Activated CD4-positive, alpha-beta memory T cell treated with anti-CD3 and anti-CD28 coated beads for 36 hours (primary cell): ENCODE results near the gene RPS6KA2. TPM values are rescaled to one million over a fixed set of nuclear protein-coding genes. Genes with fewer than 3 reads are reported as not detected.
"Not testable (repeated sequence)": the region's sequence is repeated elsewhere in the genome, so short reads cannot be mapped to it uniquely, and the experiment has no call there.

Source experiments
- CTCF ChIA-PET: fragments of 350-600 bp; sonication (Branson Sonifier 250); formaldehyde crosslinking; loops from one replicate; lab custom pipeline; 2021; ENCODE audit warnings: antibody characterized with exemption, inconsistent platforms; lab: Charles Lee
- POLR2A ChIA-PET: fragments of 350-600 bp; sonication (Branson Sonifier 250); formaldehyde crosslinking; loops from one replicate; lab custom pipeline; 2021; ENCODE audit warnings: antibody characterized with exemption; lab: Charles Lee
- DNase-seq: peaks from one replicate; pipeline ENCODE4 v3.0.0-alpha.2; 2020
- H3K27ac Mint-ChIP-seq: one replicate; pipeline ENCODE4 v1.8.0; 2021; ENCODE audit warnings: mixed read lengths
- H3K27me3 Mint-ChIP-seq: one replicate; pipeline ENCODE4 v1.8.0; 2021; ENCODE audit warnings: mixed read lengths
- H3K36me3 Mint-ChIP-seq: one replicate; pipeline ENCODE4 v1.8.0; 2021; ENCODE audit warnings: mixed read lengths
- H3K4me1 Mint-ChIP-seq: one replicate; pipeline ENCODE4 v1.8.0; 2021; ENCODE audit warnings: low read depth, mixed read lengths
- H3K4me3 Mint-ChIP-seq: one replicate; pipeline ENCODE4 v1.8.0; 2021; ENCODE audit warnings: mild to moderate bottlenecking, mixed read lengths
- H3K9me3 Mint-ChIP-seq: one replicate; pipeline ENCODE4 v1.8.0; 2021; ENCODE audit warnings: mixed read lengths
- intact Hi-C: fragments of 100-400 bp; cut with micrococcal nuclease; formaldehyde crosslinking; loops from one replicate; pipeline ENCODE4 v1.15.1; 2023
- total RNA-seq, 2 experiments: library from RNA; stranded (reverse); gene quantifications; one replicate each; pipeline ENCODE4 v1.2.3, GENCODE V29; 2021

RPS6KA2 gene
- total RNA-seq, 2 experiments from 2014 or later, result 7.7 to 7.9 TPM

DNA sequence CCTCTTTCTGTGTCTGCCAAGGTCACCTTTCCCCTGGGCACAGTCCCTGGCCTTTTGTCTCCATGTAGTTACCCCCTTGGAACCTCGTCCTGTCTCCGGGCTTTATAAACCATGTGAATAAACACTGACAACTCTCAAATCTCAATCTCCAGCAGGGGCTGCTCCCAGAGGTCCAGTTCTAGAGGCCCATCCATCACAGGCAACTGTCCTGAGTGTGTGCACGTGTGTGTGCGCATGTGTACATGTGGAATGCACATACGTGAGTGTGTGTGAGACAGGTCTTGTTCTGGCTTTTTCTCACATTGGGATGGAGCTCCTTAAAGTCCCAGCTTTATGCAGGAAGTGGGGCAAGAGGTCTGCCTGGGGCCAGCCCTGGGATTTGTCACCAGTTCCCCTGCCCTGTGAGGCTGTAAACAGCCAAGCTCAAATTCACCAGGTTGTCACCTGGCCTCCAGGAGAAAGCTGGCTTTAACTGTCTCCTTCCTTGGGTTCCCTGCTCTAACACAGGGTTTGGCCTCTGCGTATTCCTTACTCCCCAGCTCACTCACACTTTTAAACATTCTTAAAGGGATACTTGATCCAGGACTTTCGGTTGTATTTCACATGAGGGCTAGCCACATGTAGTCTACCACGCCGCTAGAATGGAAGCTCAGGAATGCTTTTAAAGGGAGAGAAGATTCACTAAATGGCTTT, 83.3 kb downstream of the RPS6KA2 start:
- H3K27me3 Mint-ChIP-seq, result no peaks in the 10 kb centered on the region
- H3K4me3 Mint-ChIP-seq, result no peak overlapping the region
- H3K9me3 Mint-ChIP-seq, result no peaks in the 10 kb centered on the region
- no peak for DNase-seq
- intact Hi-C loops, result loop anchor here (5.0 kb wide), 1 partner anchor 399 kb away; no protein-coding TSS in a partner anchor
- no peak overlapping the region for H3K27ac Mint-ChIP-seq
- H3K36me3 Mint-ChIP-seq, result no peaks in the 10 kb centered on the region
- POLR2A ChIA-PET, result no interaction called here
- H3K4me1 Mint-ChIP-seq, result peaks cover 26% of the 10 kb centered on the region
- CTCF ChIA-PET, result no interaction called here

DNA sequence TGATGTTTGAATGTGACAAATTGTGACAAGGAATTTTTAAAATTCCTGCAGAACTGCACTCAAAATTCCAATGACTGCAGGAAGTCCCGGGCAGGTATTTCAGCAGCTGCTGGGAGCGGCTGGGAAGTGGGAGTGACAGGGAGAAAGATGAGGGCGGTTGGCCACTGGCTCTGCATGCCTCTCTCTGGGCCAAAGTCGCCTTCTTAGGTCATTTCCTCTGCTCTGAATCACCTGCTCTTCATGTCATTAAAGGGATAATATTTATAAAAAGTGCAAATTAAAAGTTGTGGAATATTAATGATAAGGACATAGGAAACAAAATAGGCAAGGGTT, 84.5 kb downstream of the RPS6KA2 start:
- no peaks in the 10 kb centered on the region for H3K27me3 Mint-ChIP-seq
- H3K36me3 Mint-ChIP-seq, result no peaks in the 10 kb centered on the region
- peaks cover 29% of the 10 kb centered on the region for H3K4me1 Mint-ChIP-seq
- ChIA-PET CTCF (no interaction called here), POLR2A (no interaction called here)
- no peak overlapping the region for H3K4me3 Mint-ChIP-seq
- no peak for DNase-seq
- intact Hi-C loops, result loop anchor here (5.0 kb wide), 1 partner anchor 400 kb away; no protein-coding TSS in a partner anchor
- peak overlapping the region; percentile 21 for H3K27ac Mint-ChIP-seq
- no peaks in the 10 kb centered on the region for H3K9me3 Mint-ChIP-seq

DNA sequence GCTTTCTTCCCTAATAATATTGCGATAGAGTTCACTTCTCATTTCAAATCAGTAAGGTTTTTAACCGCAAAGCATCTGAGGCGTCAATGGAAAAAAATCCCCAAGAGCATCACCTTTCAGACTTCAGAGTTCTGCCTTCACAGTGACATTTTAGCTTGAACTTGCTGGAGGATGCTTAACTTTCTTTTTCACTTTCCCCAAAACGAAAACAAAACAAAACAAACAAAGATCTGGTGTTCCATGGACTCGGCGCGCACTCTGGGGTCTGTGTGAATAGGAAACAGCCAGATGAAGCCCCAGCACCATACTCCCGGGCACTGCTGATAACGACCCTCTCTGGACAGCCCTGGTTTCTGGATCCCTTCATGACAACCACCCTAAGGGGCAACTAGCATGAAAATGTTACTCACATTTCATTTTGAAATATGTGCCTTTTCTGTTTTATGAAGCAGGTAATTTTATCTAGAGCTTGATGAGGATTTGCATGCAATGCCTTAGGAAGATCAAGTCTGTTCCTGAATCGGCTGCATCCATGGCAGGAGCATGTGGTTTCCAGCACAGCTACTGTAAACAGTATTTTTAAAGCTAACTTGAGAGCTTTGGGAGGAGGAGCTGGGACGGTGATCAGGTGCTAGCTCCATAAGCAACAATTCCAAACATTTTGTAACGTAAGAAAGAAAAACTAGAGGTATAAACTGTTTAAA, 85.0 kb downstream of the RPS6KA2 start:
- CTCF ChIA-PET, result interaction anchor here (1.5 kb wide), 1 partner anchor 85 kb away, joined by 7 read pairs; the partner anchor contains the start of gene RPS6KA2
- Mint-ChIP-seq H3K9me3 (no peaks in the 10 kb centered on the region), H3K36me3 (no peaks in the 10 kb centered on the region), H3K4me1 (peaks cover 29% of the 10 kb centered on the region), H3K4me3 (peak overlapping the region; percentile 65), H3K27ac (peak overlapping the region; percentile 85), H3K27me3 (no peaks in the 10 kb centered on the region)
- POLR2A ChIA-PET, result interaction anchor here (1.0 kb wide), 1 partner anchor 54 kb away, joined by 3 read pairs; no protein-coding TSS in a partner anchor
- intact Hi-C loops, result loop anchor here (1.0 to 5.0 kb wide), 5 partner anchors 43 to 400 kb away; partner anchors contain the start of gene RPS6KA2
- DNase-seq, result peak; percentile 20

DNA sequence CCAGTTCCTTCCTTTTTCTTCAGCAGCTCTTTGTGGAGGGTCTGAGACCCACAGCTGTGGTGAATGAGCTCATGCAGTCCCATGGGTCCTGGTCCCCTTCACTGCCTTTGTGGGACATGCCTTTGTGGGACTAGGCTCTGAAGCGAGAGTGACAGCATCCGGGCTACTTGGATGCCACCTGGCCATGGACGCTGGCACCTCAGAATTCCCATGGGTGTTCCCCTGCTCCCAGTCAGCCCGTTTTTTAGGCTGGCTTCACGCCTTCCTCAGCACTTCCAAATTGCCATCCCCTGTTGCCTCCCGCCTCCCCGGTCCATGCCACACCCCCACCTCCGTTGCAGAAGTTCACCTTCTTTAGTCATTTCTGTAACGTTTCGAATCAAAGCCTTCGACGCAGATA, 85.7 kb downstream of the RPS6KA2 start:
- DNase-seq, result peak; percentile 55
- Mint-ChIP-seq H3K9me3 (no peaks in the 10 kb centered on the region), H3K27ac (peak overlapping the region; percentile 85), H3K4me3 (peak overlapping the region; percentile 65), H3K4me1 (peaks cover 29% of the 10 kb centered on the region), H3K27me3 (no peaks in the 10 kb centered on the region), H3K36me3 (no peaks in the 10 kb centered on the region)
- POLR2A ChIA-PET, result interaction anchor here (1.0 kb wide), 1 partner anchor 54 kb away, joined by 3 read pairs; no protein-coding TSS in a partner anchor
- CTCF ChIA-PET, result interaction anchor here (1.5 kb wide), 1 partner anchor 86 kb away, joined by 7 read pairs; the partner anchor contains the start of gene RPS6KA2
- intact Hi-C loops, result loop anchor here (1.0 to 5.0 kb wide), 5 partner anchors 42 to 401 kb away; partner anchors contain the start of gene RPS6KA2

DNA sequence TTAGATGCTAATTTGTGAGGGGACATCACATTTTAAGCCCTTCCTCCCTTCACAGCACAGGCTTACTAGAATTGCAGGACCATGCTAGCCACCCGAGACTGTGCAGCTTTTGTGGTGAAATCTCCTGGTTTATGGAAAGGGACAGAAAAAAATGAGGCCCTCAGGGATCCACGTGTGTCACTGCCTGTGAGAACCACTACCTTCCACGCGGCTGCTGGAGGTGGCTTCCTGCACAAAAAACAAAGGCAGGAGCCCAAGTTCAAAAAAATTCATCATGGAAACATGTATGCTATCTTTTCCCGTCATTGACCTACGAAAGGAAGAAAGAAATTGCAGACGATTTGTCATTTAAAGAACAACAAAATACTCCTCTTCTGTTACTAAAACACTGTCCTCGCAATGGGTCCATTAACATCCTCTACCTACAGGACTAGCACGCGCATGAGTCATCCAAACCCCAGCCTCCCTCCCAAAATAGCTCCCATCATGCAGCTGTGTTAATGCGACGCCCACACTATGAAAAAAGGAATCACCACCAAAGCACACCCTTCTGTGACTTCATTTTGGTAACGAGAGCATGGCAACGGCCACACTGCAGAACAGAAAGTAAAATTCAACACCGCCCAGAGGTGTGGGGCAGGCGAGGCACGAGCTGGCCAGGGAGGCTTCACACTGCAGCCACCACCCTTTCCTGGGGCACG, 86.3 kb downstream of the RPS6KA2 start:
- H3K27ac Mint-ChIP-seq, result peak overlapping the region; percentile 85
- H3K36me3 Mint-ChIP-seq, result no peaks in the 10 kb centered on the region
- DNase-seq, result peak; percentile 86
- ChIA-PET POLR2A (no interaction called here), CTCF (interaction anchor here (0.6 to 1.5 kb wide), 2 partner anchors 32 to 87 kb away, joined by 3 to 7 read pairs; partner anchors contain the start of gene RPS6KA2)
- intact Hi-C loops, result loop anchor here (1.0 to 5.0 kb wide), 5 partner anchors 41 to 402 kb away; partner anchors contain the start of gene RPS6KA2
- H3K27me3 Mint-ChIP-seq, result no peaks in the 10 kb centered on the region
- H3K9me3 Mint-ChIP-seq, result no peaks in the 10 kb centered on the region
- peaks cover 29% of the 10 kb centered on the region for H3K4me1 Mint-ChIP-seq
- H3K4me3 Mint-ChIP-seq, result peak overlapping the region; percentile 65

DNA sequence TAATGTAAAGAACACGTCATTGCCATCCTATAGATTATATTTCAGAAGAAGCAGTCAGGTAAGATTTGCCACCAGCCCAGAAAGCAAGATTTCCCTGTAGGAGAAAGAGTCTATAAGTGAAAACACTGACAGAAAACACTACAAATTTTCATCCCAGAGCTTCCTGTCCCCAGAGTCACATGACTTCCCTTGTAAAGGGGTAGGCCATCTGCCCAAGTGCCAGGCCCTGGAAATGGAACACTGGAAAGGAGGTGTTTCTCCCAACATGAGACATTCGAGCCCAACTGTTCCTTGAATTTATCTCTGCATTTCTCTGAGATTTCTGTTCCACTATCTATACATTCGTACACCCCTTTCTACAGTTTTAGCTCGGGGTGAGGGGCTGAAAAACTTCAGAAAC, 87.5 kb downstream of the RPS6KA2 start:
- ChIA-PET POLR2A (no interaction called here), CTCF (no interaction called here)
- no peaks in the 10 kb centered on the region for H3K9me3 Mint-ChIP-seq
- H3K4me1 Mint-ChIP-seq, result peaks cover 29% of the 10 kb centered on the region
- intact Hi-C loops, result no loop called here
- H3K27me3 Mint-ChIP-seq, result no peaks in the 10 kb centered on the region
- H3K4me3 Mint-ChIP-seq, result no peak overlapping the region
- no peak overlapping the region for H3K27ac Mint-ChIP-seq
- DNase-seq, result no peak
- no peaks in the 10 kb centered on the region for H3K36me3 Mint-ChIP-seq

DNA sequence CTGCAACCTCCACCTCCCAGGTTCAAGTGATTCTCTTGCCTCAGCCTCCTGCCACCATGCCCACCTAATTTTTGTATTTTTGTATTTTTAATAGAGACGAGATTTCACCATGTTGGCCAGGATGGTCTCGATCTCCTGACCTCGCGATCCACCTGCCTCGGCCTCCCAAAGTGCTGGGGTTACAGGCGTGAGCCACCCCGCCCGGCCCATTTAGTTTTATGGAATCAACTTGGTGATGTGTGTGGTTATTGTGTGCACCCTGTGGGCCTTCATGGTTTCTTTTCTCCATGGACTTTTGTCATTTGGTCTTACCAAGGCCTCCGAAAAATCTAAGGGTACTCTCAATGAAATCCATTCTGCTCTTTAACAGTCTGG, 88.1 kb downstream of the RPS6KA2 start:
- intact Hi-C loops, DNase-seq, CTCF ChIA-PET, H3K4me3 Mint-ChIP-seq, POLR2A ChIA-PET, H3K27me3 Mint-ChIP-seq, H3K27ac Mint-ChIP-seq, H3K9me3 Mint-ChIP-seq, H3K36me3 Mint-ChIP-seq: not testable (repeated sequence)
- peaks cover 29% of the 10 kb centered on the region for H3K4me1 Mint-ChIP-seq

DNA sequence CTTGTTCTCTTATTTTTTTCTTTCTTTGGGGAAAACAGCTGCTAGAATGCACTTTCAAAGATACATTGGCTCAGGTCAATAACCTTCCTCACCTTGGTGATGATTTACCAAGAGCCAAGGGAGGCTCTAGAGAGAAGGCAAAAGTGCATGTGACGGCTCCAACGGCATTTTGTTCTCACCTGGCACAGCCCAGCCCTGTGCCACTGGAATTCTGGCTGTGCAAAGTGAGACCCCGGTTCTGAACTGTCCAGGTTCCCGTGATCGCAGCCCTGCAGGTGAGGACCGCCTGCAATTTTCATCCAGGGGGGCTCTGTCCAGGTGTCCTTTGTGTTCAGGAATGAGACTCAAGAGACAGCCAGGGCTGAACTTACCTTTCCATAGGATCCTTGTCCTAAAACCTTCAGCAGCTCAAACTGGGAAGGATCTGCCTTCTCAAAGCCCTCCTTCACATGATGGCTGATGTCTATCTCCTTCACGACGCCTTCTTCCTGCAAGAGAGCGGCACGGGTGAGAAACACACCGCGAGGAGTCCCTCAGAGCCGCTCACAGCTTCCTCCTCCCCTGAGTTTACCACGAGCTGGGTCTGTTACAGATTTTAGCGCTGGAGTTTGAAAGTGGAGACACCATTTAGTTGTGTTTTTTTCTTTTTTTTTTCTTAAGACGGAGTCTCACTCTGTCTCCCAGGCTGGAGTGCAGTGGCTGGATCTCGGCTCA, 88.6 kb downstream of the RPS6KA2 start:
- ChIA-PET CTCF (no interaction called here), POLR2A (no interaction called here)
- Mint-ChIP-seq H3K27ac (no peak overlapping the region), H3K27me3 (no peaks in the 10 kb centered on the region), H3K9me3 (no peaks in the 10 kb centered on the region), H3K4me1 (peaks cover 29% of the 10 kb centered on the region), H3K4me3 (no peak overlapping the region), H3K36me3 (no peaks in the 10 kb centered on the region)
- intact Hi-C loops, result no loop called here
- DNase-seq, result no peak

DNA sequence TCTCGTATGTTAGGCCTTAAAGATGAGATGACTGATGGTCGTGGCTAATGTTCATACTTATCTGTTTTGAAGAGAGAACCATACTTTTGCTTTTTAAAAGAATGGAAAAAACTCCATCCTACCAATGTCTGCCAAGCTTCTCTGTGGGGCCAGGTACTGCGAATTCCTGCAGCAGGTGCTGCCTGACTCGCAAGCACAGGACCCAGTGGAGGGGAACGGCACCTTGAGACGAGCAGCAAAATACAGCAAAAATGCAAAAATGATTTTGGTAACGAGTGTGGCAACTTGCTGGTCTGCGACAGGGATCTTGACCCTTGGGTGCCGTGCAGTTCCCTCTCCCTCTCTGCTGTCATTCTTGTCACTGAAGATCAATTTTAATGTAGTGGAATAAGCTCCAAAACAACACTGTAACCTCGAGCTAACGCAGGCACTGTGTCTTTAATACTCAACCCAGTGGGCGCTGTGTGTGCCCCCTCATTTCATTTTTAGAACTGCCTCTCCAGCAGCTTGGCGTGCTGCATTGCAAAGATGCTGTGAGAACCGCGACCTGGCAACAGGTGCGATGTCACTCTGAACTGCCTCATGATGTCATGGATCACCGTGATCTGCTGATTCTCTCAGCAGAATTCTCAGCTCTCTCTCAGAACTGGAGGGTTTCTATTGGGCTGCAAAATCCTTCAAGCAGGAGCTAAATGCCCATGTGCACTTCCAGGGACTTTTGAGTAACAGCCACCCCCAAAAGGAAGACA, 92.2 kb downstream of the RPS6KA2 start:
- peaks cover 5% of the 10 kb centered on the region for H3K4me1 Mint-ChIP-seq
- H3K27ac Mint-ChIP-seq, result no peak overlapping the region
- intact Hi-C loops, result no loop called here
- no peaks in the 10 kb centered on the region for H3K27me3 Mint-ChIP-seq
- H3K4me3 Mint-ChIP-seq, result no peak overlapping the region
- no peaks in the 10 kb centered on the region for H3K9me3 Mint-ChIP-seq
- ChIA-PET CTCF (interaction anchor here (0.8 kb wide), 1 partner anchor 20 kb away, joined by 3 read pairs; no protein-coding TSS in a partner anchor), POLR2A (no interaction called here)
- DNase-seq, result no peak
- peaks cover 5% of the 10 kb centered on the region for H3K36me3 Mint-ChIP-seq

DNA sequence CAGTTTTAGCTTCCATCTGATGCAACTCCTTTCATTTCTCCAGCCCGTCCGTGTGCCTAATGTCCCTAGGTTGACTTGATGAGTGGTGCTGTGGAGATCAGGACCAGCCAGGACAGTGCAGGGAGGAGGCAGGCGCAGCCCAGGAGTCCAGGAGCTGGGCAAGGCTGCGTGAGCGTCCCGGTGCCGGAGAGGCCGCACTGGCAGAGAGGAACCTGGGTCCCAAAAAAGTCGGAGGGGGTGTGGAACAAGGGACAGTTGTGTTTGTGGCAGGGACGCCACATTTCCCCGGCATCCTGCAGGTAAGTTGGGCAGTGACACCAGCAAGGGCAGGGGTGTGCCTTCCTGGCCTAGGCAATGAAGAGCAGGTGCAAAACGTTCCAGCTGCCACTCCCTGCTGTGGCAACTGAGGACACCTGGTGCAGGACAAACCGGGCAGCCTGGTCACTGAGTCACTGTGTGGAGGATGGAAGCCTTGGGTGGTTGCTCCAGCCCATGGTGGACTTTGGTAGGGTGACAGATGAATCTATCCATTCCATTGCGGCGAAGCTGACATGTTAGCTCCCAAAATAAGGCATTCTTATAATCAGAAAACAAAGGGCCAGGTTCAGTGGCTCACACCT, 93.7 kb downstream of the RPS6KA2 start:
- Mint-ChIP-seq H3K27me3 (no peaks in the 10 kb centered on the region), H3K4me1 (no peaks in the 10 kb centered on the region), H3K4me3 (no peak overlapping the region), H3K36me3 (peaks cover 8% of the 10 kb centered on the region), H3K9me3 (no peaks in the 10 kb centered on the region), H3K27ac (no peak overlapping the region)
- intact Hi-C loops, result no loop called here
- POLR2A ChIA-PET, result no interaction called here
- DNase-seq, result no peak
- CTCF ChIA-PET, result no interaction called here

DNA sequence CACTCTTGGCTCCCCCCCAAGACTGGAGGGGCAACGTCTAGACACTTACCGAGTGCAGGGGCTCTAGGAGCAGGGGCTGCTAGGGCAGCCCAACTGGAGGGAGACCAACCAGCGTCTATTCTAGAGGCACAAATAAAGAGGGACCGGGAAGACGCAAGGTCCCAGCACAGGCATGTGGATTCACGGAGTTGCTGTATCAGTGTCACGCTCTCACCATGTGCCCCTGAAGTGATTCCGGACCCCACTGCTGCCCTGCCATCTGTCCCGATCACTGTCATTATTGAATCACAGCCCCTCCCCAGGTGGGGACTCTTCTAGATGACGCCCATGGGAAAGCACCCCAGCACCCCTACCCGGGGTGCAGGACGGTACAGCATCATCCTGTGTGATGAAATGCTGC, 94.7 kb downstream of the RPS6KA2 start:
- no peak for DNase-seq
- no peaks in the 10 kb centered on the region for H3K4me1 Mint-ChIP-seq
- no peaks in the 10 kb centered on the region for H3K9me3 Mint-ChIP-seq
- H3K27me3 Mint-ChIP-seq, result no peaks in the 10 kb centered on the region
- H3K27ac Mint-ChIP-seq, result no peak overlapping the region
- H3K36me3 Mint-ChIP-seq, result peaks cover 8% of the 10 kb centered on the region
- no peak overlapping the region for H3K4me3 Mint-ChIP-seq
- ChIA-PET CTCF (no interaction called here), POLR2A (no interaction called here)
- intact Hi-C loops, result no loop called here
